ENCODE results near the gene HSDL1. TPM values are rescaled to one million over a fixed set of nuclear protein-coding genes. Genes with fewer than 3 reads are reported as not detected.

Gene HSDL1
- total and polyA plus RNA-seq, 2 donors (not counting 1 experiment from before 2014, with no cell fraction given): 12.4 to 30.8 TPM

GRCh38 chr16:84136331-84137125 lies 8.4 kb downstream of the HSDL1 start:
- Mint-ChIP-seq H3K27me3 (no peaks in the 10 kb centered on the region), H3K4me3 (no peak overlapping the region), H3K9me3 (ENCODE audit: insufficient read depth) (no peaks in the 10 kb centered on the region), H3K4me1 (peaks cover 19% of the 10 kb centered on the region), H3K27ac (no peak overlapping the region)
- intact Hi-C loops (cut with micrococcal nuclease): no loop called here
- ATAC-seq (ENCODE audit: low read depth) (no peak), DNase-seq (no peak)
- Histone ChIP-seq H3K79me2 (ENCODE audit: control insufficient read depth, insufficient read depth, low read length) (peaks cover 68% of the 10 kb centered on the region), H3K36me3 (replicated peaks in 1 of 2; ENCODE audit: control extremely low read depth in 1 of 2, control insufficient read depth in 1 of 2, extremely low read depth in 1 of 2, insufficient read depth in 2 of 2, low read length in 1 of 2) (no peaks in the 10 kb centered on the region), H4K20me1 (ENCODE audit: control insufficient read depth, insufficient read depth, low read length, poor library complexity, severe bottlenecking) (peaks cover 21% of the 10 kb centered on the region), H3K9ac (ENCODE audit: low read length) (no peak overlapping the region), H3K4me1 (ENCODE audit: control insufficient read depth in 2 of 2, insufficient read depth in 2 of 2, low read length in 2 of 2) (peaks cover 9 to 16% of the 10 kb centered on the region in 2 donors), H3K4me2 (replicated peaks; ENCODE audit: low read depth, low read length, poor library complexity, severe bottlenecking) (no peak overlapping the region), H3K4me3 (ENCODE audit: control extremely low read depth in 1 of 5, extremely low read depth in 1 of 5, insufficient read depth in 1 of 5, low read depth in 2 of 5, low read length in 4 of 5) (no peak overlapping the region), H3K27me3 (replicated peaks in 1 of 4; ENCODE audit: control extremely low read depth in 1 of 4, control insufficient read depth in 3 of 4, insufficient read depth in 4 of 4, low read length in 3 of 4) (no peaks in the 10 kb centered on the region), H3K27ac (ENCODE audit: low read length in 2 of 2) (no peak overlapping the region), H2AFZ (ENCODE audit: insufficient read depth, low read depth, low read length, poor library complexity, severe bottlenecking) (no peak overlapping the region), H3K9me3 (ENCODE audit: control extremely low read depth in 1 of 3, control insufficient read depth in 2 of 3, insufficient read depth in 1 of 3, low read length in 2 of 3) (no peaks in the 10 kb centered on the region)
- ChIA-PET CTCF (interaction anchor here (0.7 to 2.2 kb wide), 2 partner anchors 24 to 49 kb away, joined by 4 to 5 read pairs; no protein-coding TSS in a partner anchor), POLR2A (no interaction called here)
- no peak for TF ChIP-seq EZH2 (IDR thresholded peaks at IDR 0.05; ENCODE audit: borderline replicate concordance, insufficient read depth, low read depth, low read length, poor library complexity, severe bottlenecking)
- no peak for TF ChIP-seq CTCF (IDR thresholded peaks at IDR 0.05)
- 97% methylated on average over 7 of the region's 11 CpGs for WGBS (ENCODE audit: insufficient coverage)

All from B cell (primary cell).